CD14-positive monocyte (primary cell): Measurements from ENCODE around the gene CAMTA1. TPM values are rescaled to one million over a fixed set of nuclear protein-coding genes. Genes with fewer than 3 reads are reported as not detected.

Experiments used
- DNase-seq, 3 donors: peaks; one replicate each; pipeline ENCODE4 v3.0.0-alpha.2; 2011 to 2022
- H2AFZ ChIP-seq: 2 replicates; pipeline ENCODE4 v1.6.0; 2012; ENCODE audit warnings: mild to moderate bottlenecking, low read depth, low read length, inconsistent platforms; ENCODE audit not compliant: insufficient read depth, poor library complexity, severe bottlenecking
- H3K27ac ChIP-seq, 2 donors: 1 replicate in 1 of 2; 2 replicates in 1 of 2; pipeline ENCODE4 v1.5.1; 2012 to 2013; ENCODE audit warnings: low read length in 2 of 2, control low read depth in 1 of 2, inconsistent platforms in 1 of 2, low read depth in 1 of 2, mild to moderate bottlenecking in 1 of 2
- H3K27me3 ChIP-seq, 2 donors: one replicate each; pipeline versions ENCODE4 v1.6.0 to v1.6.1; 2011 to 2013; ENCODE audit warnings: low read length in 2 of 2; ENCODE audit not compliant: control insufficient read depth in 2 of 2, insufficient read depth in 2 of 2
- H3K36me3 ChIP-seq, 2 donors: replicated peaks in 1 of 2; 1 replicate in 1 of 2; 2 replicates in 1 of 2; pipeline versions ENCODE4 v1.5.1 to v1.6.1; 2012 to 2013; ENCODE audit warnings: low read length in 2 of 2, control low read depth in 1 of 2, inconsistent platforms in 1 of 2, mild to moderate bottlenecking in 1 of 2; ENCODE audit not compliant: insufficient read depth in 2 of 2, control insufficient read depth in 1 of 2
- H3K4me1 ChIP-seq, 2 donors: 1 replicate in 1 of 2; 2 replicates in 1 of 2; pipeline versions ENCODE4 v1.5.1 to v1.6.1; 2012 to 2013; ENCODE audit warnings: low read length in 2 of 2, control low read depth in 1 of 2, inconsistent platforms in 1 of 2, mild to moderate bottlenecking in 1 of 2, moderate library complexity in 1 of 2; ENCODE audit not compliant: insufficient read depth in 2 of 2, control insufficient read depth in 1 of 2
- H3K4me2 ChIP-seq: replicated peaks from 2 replicates; pipeline ENCODE3; 2012; ENCODE audit warnings: low read length, moderate library complexity, mild to moderate bottlenecking; ENCODE audit not compliant: poor library complexity, severe bottlenecking; ENCODE audit errors: extremely low read depth
- H3K4me3 ChIP-seq, 3 experiments: fragments of 200-600 bp in 1 of 3; sonication (generic) in 1 of 3; replicated peaks in 1 of 3; 1 replicate in 2 of 3; 2 replicates in 1 of 3; pipeline ENCODE4 v1.5.1; 2011 to 2013; ENCODE audit warnings: low read length in 3 of 3, mild to moderate bottlenecking in 3 of 3, control low read depth in 2 of 3, low read depth in 2 of 3, inconsistent platforms in 1 of 3, moderate library complexity in 1 of 3
- H3K79me2 ChIP-seq: 2 replicates; pipeline ENCODE4 v1.6.0; 2012; ENCODE audit warnings: mild to moderate bottlenecking, control low read depth, inconsistent platforms, low read length, moderate library complexity; ENCODE audit not compliant: insufficient read depth
- H3K9ac ChIP-seq: 2 replicates; pipeline ENCODE4 v1.6.0; 2017; ENCODE audit warnings: low read length, mild to moderate bottlenecking; ENCODE audit not compliant: insufficient read depth, poor library complexity, severe bottlenecking
- H3K9me3 ChIP-seq, 2 donors: replicated peaks in 1 of 2; 1 replicate in 1 of 2; 2 replicates in 1 of 2; pipeline versions ENCODE4 v1.5.1 to v1.6.1; 2012 to 2013; ENCODE audit warnings: low read length in 2 of 2, control low read depth in 1 of 2; ENCODE audit not compliant: control insufficient read depth in 1 of 2, insufficient read depth in 1 of 2
- H4K20me1 ChIP-seq: 2 replicates; pipeline ENCODE4 v1.6.0; 2012; ENCODE audit warnings: mild to moderate bottlenecking, low read length, control low read depth, moderate library complexity; ENCODE audit not compliant: insufficient read depth
- H3K27ac Mint-ChIP-seq, 7 donors: one replicate each; pipeline ENCODE4 v1.8.0; 2020; ENCODE audit warnings: mild to moderate bottlenecking in 7 of 7, mixed read lengths in 7 of 7, moderate library complexity in 6 of 7, inconsistent platforms in 2 of 7
- H3K27me3 Mint-ChIP-seq, 3 donors: one replicate each; pipeline ENCODE4 v1.8.0; 2021 to 2022; ENCODE audit warnings: low read depth in 3 of 3, mild to moderate bottlenecking in 3 of 3, mixed read lengths in 3 of 3, moderate library complexity in 3 of 3, inconsistent platforms in 1 of 3
- H3K36me3 Mint-ChIP-seq, 2 donors: one replicate each; pipeline ENCODE4 v1.8.0; 2020; ENCODE audit warnings: mixed read lengths in 2 of 2, inconsistent platforms in 1 of 2, mild to moderate bottlenecking in 1 of 2
- H3K4me1 Mint-ChIP-seq: one replicate; pipeline ENCODE4 v1.8.0; 2020; ENCODE audit warnings: mild to moderate bottlenecking, mixed read lengths
- H3K4me3 Mint-ChIP-seq, 2 donors: one replicate each; pipeline ENCODE4 v1.8.0; 2020; ENCODE audit warnings: mild to moderate bottlenecking in 2 of 2, mixed read lengths in 2 of 2, moderate library complexity in 1 of 2
- H3K9me3 Mint-ChIP-seq, 7 donors: one replicate each; pipeline ENCODE4 v1.8.0; 2020 to 2022; ENCODE audit warnings: mixed read lengths in 7 of 7, mild to moderate bottlenecking in 6 of 7, moderate library complexity in 6 of 7, inconsistent platforms in 2 of 7
- WGBS: methylation state at CpG from one replicate; pipeline ENCODE4 v1.1.5; 2013; ENCODE audit warnings: missing lambda C conversion rate; ENCODE audit not compliant: insufficient coverage; 5-methylcytosine and 5-hydroxymethylcytosine counted together
- intact Hi-C, 2 donors: fragments of 100-400 bp; cut with micrococcal nuclease; formaldehyde crosslinking; loops; one replicate each; pipeline versions ENCODE4 v1.15.0 to v1.15.1; 2023
- polyA plus RNA-seq, 3 donors: library from polyadenylated mRNA; depleted of rRNA in 1 of 3; unstranded in 2 of 3; stranded (reverse) in 1 of 3; fragments of 300-500 nt in 2 of 3; fragments of >200 nt in 1 of 3; fragmentation: Illumina TruSeq in 2 of 3; gene quantifications; 1 replicate in 2 of 3; 2 replicates in 1 of 3; pipeline ENCODE4 v1.2.3, GENCODE V29; 2012 to 2021
- TF ChIP-seq, protein P1 (sequence below): fragments of 200-600 bp; IDR thresholded peaks from one replicate; pipeline ENCODE4 v1.8.0; 2022; ENCODE audit warnings: antibody characterized with exemption, mild to moderate bottlenecking

The CAMTA1 gene
- polyA plus RNA-seq, 3 donors = 52.0 to 89.6 (median 78.3) TPM

DNA sequence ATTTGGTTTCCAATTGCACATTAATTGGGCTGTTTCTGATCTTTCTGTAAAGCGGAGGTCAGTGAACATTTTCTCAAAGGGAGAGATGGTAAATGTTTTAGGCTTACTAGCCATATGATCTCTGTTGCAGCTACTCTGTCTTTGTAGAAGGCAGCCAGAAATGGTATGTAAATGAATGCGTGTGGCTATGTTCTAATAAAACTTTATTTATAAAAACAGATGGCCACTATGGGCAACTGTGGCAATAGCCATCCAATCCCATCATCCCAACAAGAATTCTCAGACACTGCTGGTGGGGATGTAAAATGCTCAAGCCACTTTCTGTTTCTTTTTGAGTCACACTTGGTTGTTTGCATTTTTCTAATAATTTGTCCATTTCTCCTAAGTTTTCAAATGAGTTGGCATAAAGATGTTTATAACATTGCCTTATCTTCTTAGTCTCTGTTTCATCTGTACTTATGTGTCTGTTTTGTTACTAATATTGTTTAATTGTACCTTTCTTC is 537.1 kb downstream of the CAMTA1 start:
- no peaks in the 10 kb centered on the region for H3K4me1 ChIP-seq
- Mint-ChIP-seq H3K4me1 (no peaks in the 10 kb centered on the region), H3K27ac (no peak overlapping the region), H3K9me3 (peaks cover 0 to 15% (median 5%) of the 10 kb centered on the region in 7 donors), H3K4me3 (no peak overlapping the region), H3K36me3 (no peaks in the 10 kb centered on the region), H3K27me3 (peaks cover 3 to 7% (median 4%) of the 10 kb centered on the region in 3 donors)
- TF ChIP-seq, protein P1, sequence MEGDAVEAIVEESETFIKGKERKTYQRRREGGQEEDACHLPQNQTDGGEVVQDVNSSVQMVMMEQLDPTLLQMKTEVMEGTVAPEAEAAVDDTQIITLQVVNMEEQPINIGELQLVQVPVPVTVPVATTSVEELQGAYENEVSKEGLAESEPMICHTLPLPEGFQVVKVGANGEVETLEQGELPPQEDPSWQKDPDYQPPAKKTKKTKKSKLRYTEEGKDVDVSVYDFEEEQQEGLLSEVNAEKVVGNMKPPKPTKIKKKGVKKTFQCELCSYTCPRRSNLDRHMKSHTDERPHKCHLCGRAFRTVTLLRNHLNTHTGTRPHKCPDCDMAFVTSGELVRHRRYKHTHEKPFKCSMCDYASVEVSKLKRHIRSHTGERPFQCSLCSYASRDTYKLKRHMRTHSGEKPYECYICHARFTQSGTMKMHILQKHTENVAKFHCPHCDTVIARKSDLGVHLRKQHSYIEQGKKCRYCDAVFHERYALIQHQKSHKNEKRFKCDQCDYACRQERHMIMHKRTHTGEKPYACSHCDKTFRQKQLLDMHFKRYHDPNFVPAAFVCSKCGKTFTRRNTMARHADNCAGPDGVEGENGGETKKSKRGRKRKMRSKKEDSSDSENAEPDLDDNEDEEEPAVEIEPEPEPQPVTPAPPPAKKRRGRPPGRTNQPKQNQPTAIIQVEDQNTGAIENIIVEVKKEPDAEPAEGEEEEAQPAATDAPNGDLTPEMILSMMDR = no peak
- peaks cover 0 to 3% of the 10 kb centered on the region in 2 donors for H3K9me3 ChIP-seq
- H3K27ac ChIP-seq = no peak overlapping the region
- H3K36me3 ChIP-seq = no peaks in the 10 kb centered on the region
- H3K27me3 ChIP-seq = no peaks in the 10 kb centered on the region
- no peaks in the 10 kb centered on the region for H4K20me1 ChIP-seq
- no peak overlapping the region for H3K9ac ChIP-seq
- H3K79me2 ChIP-seq = no peaks in the 10 kb centered on the region
- H2AFZ ChIP-seq = no peak overlapping the region
- intact Hi-C loops = no loop called here
- H3K4me2 ChIP-seq = no peak overlapping the region
- no peak overlapping the region for H3K4me3 ChIP-seq
- DNase-seq = no peak
- WGBS = 100% methylated on average over 1 of the region's 2 CpGs

DNA sequence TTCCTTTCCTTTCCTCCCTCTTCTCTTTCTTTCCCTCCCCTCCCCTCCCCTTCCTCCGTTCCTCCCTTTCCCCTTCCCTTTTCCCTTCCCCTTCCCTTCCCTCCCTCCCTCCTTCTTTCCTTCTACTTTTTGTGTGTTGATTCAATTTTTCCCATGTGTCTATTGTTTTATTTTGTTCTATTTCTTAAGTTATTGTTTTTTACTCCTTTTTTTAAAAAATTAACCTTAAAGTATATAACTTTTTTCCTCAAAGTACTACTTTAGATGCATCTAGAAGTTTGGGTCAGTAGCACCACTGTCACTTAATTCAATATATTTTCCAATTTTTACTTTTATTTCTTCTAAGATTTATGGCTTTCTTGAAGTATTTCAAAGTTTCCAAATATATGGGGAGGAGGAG is 537.7 kb downstream of the CAMTA1 start:
- Histone ChIP-seq H3K9ac (no peak overlapping the region), H3K79me2 (no peaks in the 10 kb centered on the region), H4K20me1 (no peaks in the 10 kb centered on the region), H3K9me3 (peaks cover 0 to 3% of the 10 kb centered on the region in 2 donors), H3K27me3 (no peaks in the 10 kb centered on the region), H3K36me3 (no peaks in the 10 kb centered on the region), H3K4me1 (no peaks in the 10 kb centered on the region), H2AFZ (no peak overlapping the region), H3K4me3 (no peak overlapping the region), H3K4me2 (no peak overlapping the region), H3K27ac (no peak overlapping the region)
- TF ChIP-seq, protein P1 = no peak
- Mint-ChIP-seq H3K4me1 (no peaks in the 10 kb centered on the region), H3K36me3 (no peaks in the 10 kb centered on the region), H3K27ac (no peak overlapping the region), H3K27me3 (peaks cover 3 to 5% (median 3%) of the 10 kb centered on the region in 3 donors), H3K4me3 (no peak overlapping the region), H3K9me3 (peaks cover 2 to 15% (median 6%) of the 10 kb centered on the region in 7 donors)
- no peak for DNase-seq
- intact Hi-C loops = no loop called here
- no CpG with 5 or more reads among the region's 1 CpG for WGBS
